ENCODE data around the gene FRK.

DNA sequence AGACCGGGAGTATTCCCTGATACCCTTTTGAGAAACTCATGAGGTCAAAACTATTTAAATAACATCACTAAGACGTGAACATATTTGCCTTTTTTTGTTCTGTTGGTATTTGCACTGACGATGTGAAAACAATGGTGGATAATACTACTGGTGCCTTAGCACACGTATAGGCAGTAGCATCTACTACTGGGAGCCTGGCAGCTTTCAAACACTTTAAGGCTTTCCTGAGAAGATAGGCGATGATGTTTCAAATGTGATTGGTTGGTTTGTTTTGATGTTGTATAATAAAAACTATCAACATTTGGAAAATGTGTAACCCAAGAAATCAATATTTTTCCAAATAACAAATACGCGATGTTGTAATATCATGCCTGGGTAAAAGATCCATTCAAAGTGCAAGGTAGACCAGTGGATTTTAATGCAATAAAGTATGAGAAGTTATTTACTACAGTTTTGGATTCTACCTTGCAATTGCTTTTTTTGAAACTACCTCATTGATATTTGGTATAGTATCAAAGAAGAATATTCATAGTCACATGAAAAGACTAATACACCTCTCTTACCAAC, 166.2 kb downstream of the FRK start:
- TF ChIP-seq POLR2A (IDR thresholded peaks at IDR 0.05; ENCODE audit: low read depth, low read length): no peak
- TF ChIP-seq POLR2AphosphoS5 (IDR thresholded peaks at IDR 0.05; ENCODE audit: low read depth, low read length): no peak
- no peak for TF ChIP-seq TAF1 (IDR thresholded peaks at IDR 0.05; ENCODE audit: borderline replicate concordance, low read depth, low read length)

Data from GM12892 (cell line).